22Rv1 (cell line): ENCODE results near the gene EPAS1.

Source experiments
- H3K27ac ChIP-seq: fragments of 450-650 bp; 2 replicates; pipeline ENCODE4 v1.5.1; 2017
- ZFX ChIP-seq: fragments of 450-650 bp; IDR thresholded peaks from 2 replicates; pipeline ENCODE4 v1.6.1; 2017; ENCODE audit warnings: antibody characterized with exemption, borderline replicate concordance
- TF ChIP-seq, protein P1 (sequence below): fragments of 450-650 bp; IDR thresholded peaks from 2 replicates; pipeline ENCODE4 v1.5.1; 2017; ENCODE audit warnings: mild to moderate bottlenecking

The EPAS1 gene

GRCh38 chr2:46386763-46387162, 89.6 kb downstream of the EPAS1 start:
- TF ChIP-seq, protein P1, sequence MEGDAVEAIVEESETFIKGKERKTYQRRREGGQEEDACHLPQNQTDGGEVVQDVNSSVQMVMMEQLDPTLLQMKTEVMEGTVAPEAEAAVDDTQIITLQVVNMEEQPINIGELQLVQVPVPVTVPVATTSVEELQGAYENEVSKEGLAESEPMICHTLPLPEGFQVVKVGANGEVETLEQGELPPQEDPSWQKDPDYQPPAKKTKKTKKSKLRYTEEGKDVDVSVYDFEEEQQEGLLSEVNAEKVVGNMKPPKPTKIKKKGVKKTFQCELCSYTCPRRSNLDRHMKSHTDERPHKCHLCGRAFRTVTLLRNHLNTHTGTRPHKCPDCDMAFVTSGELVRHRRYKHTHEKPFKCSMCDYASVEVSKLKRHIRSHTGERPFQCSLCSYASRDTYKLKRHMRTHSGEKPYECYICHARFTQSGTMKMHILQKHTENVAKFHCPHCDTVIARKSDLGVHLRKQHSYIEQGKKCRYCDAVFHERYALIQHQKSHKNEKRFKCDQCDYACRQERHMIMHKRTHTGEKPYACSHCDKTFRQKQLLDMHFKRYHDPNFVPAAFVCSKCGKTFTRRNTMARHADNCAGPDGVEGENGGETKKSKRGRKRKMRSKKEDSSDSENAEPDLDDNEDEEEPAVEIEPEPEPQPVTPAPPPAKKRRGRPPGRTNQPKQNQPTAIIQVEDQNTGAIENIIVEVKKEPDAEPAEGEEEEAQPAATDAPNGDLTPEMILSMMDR: no peak
- no peak for TF ChIP-seq ZFX
- H3K27ac ChIP-seq: no peak overlapping the region

- H3K27ac ChIP-seq: no peak overlapping the region
- no peak for TF ChIP-seq ZFX
- TF ChIP-seq, protein P1: no peak
These were observed 90.1 kb downstream of the EPAS1 start for GRCh38 chr2:46387292-46387691.

DNA sequence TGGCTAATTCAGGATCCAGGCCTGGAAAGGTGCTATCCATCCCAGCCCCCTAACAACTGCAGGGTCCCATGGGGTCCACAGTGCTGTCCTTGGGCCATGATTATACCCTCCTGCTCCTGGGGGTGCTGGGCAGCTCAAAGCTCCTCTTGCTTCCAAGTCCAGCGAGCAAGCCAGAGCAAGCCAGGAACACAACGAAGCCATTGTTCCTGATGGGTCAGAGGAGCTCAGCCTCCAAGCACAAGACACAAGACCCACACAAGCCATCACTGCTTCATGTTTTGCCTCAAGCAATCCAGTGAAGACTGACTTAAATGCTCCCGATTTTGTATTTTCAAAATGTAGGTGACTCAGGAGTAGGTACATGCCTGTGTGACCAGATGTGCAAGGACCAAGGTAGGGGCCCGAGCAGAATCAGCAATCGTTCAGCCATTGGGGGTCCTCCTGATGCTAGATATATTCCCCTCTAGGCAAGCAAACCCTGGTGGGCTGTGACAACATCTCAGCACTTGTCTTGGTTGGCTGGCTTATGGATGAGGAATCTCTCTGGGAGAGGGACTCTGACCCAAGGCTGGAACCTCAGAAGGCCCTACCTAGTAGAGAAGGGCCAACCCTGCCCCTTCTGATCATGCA, 90.8 kb downstream of the EPAS1 start:
- TF ChIP-seq, protein P1: no peak
- TF ChIP-seq ZFX: no peak
- no peak overlapping the region for H3K27ac ChIP-seq

DNA sequence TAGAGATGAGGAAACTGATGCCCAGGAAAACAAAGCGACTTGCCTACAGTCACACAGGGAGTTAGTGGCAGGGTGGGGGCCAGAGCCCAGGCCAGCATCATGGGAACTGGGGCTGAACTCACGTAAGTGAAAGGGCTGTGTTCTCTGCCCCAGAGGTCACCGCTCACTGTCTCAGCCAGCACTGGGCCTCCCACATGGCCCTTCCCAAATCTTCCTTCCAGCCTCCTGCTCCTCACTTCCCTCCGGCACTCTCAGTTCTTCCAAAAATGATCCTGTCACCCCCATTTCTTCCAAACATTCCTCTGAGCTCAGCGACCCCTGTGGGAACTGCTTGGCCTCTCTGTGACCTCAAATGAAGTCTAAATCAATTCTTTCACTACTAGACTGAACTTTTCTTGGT, 91.7 kb downstream of the EPAS1 start:
- no peak overlapping the region for H3K27ac ChIP-seq
- TF ChIP-seq, protein P1: no peak
- TF ChIP-seq ZFX: no peak

DNA sequence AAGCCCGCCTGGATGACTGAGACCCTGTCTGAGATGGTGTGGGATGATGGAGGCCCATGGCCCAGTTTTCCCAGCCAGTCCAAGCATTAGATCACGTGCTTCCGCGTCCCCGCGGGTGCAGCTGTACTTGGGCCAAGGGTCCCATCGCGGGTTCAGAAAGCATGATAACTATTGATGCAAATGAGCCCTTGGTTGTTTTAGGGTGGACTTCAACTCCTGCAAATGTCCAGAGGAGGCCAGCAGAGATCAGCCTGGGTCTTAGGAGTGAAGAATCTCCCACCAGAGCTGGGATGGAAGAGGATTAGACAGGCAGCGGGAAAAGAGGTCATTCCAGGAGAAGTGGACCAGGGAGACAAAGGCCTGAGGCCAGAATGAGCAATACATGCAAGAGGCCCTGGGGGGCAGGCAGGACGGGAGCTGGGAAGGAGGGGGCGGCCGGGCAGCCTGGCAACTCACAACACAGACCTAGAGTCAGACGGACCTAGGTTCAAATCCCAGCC, 92.3 kb downstream of the EPAS1 start:
- no peak for TF ChIP-seq ZFX
- TF ChIP-seq, protein P1: no peak
- H3K27ac ChIP-seq: no peak overlapping the region

DNA sequence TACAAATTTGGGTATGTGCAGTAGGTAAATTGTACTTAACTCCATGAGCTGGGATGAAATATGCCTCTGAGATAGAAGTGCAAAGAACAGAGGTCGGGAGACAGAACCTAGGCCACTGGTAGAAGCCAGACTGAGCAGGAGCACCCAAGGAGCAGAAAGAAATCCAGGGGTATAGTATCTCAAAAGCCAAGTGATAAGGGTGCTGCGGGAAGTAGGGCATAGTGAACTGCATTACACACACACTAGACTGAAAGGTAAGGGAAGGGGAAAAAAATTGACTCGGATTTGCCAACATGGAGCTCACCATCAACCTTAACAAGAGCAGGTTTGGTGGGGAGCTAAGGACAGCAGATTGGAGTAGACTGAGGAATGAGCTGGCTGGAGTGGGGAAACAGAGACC, 92.8 kb downstream of the EPAS1 start:
- no peak overlapping the region for H3K27ac ChIP-seq
- TF ChIP-seq, protein P1: no peak

DNA sequence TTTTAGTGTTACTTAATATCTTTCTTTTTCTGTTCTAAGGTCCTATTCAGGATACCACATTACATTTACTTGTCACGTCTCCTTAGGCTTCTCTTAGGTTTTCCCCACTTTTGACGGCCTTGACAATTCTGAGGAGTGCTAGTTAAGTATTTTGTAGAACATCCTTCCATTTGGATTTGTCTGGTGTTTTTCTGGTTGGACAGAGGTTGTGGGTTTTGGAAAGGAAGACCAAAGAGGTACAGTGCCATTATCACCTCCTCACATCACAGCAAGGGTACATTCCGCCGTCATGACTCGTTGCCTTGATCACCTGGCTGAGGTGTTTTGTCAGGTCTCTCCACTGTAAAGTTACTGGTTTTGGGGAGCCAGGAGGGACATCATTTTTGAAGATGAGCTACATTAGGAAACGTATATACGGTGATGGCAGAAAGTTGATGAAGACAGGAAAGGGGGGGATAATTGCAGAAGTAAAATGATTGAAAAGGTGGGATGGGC, 93.7 kb downstream of the EPAS1 start:
- TF ChIP-seq, protein P1: no peak
- TF ChIP-seq ZFX: no peak
- H3K27ac ChIP-seq: no peak overlapping the region
